ENCODE results near the gene AMN1. TPM values are rescaled to one million over a fixed set of nuclear protein-coding genes. Genes with fewer than 3 reads are reported as not detected.
A peak's percentile ranks its signal among the peaks of the same experiment; 100 is the strongest.

AMN1 gene
- 5.9 TPM for polyA plus RNA-seq (2013, experiment 1 of 2)
- 6.3 TPM for polyA plus RNA-seq (2013, experiment 2 of 2)

DNA sequence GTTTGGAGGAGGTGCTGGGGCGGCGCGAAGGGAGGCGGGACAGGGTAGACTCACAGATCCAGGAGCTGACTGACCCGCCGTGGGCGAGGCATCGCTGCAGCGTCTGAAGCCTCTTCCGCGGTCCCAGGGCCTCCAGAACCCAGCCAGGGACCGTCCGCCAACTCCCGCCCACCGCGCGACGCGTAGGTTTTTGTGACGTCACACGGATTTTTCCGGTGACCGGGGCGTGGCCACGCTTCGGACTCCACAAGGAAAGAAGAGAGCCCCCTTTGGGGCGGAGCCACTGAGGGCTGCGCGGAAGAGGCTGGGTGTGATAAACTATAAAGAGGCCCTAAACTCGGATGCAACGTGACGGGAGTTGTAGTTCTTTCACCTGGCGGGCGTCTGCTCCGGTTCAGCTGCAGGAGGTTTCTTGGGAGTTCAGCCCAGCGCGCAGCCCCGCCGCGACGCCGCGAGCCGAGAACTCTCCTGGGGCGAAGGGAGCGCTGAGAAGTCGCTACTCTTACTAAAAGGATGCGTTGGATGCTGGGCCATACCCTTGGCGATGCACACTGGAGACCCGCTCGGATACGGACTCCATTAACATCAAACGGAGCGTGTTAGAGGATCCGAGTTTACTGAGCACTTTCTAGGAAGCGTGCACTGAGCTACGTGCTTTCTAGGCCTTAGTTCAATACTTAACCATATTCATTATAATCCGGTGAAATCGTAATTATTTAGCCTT is at the start of gene AMN1:
AMN1 (minus strand) TSS at position 105 of the 724 bp plus-strand sequence; CDS start at position 92, 13 bp downstream.
- peak within 1 kb of the TSS; percentile 75 to 88 for H3K4ac ChIP-seq (ENCODE audit: low read depth in 1 of 2, low read length in 2 of 2)
- H3K14ac ChIP-seq (ENCODE audit: low read length in 2 of 2) = peak within 1 kb of the TSS in 1 of 2 experiments; percentile 59
- peak within 1 kb of the TSS; percentile 79 for H4K91ac ChIP-seq (ENCODE audit: low read length)
- H3K27me3 ChIP-seq (ENCODE audit: control insufficient read depth in 1 of 2, insufficient read depth in 1 of 2, low read length in 2 of 2) = no peaks in the 10 kb centered on the region
- H2BK120ac ChIP-seq (ENCODE audit: low read depth, low read length) = peak within 1 kb of the TSS; percentile 79
- H2AFZ ChIP-seq (ENCODE audit: low read depth, low read length) = peak within 1 kb of the TSS; percentile 36
- peak within 1 kb of the TSS; percentile 74 for H3K4me2 ChIP-seq (ENCODE audit: low read length, poor library complexity, severe bottlenecking)
- H3K23ac ChIP-seq (ENCODE audit: low read length in 2 of 2) = peak within 1 kb of the TSS in 1 of 2 experiments; percentile 46
- peak within 1 kb of the TSS; percentile 93 for H4K8ac ChIP-seq (ENCODE audit: low read length)
- peak within 1 kb of the TSS; percentile 65 to 98 for H3K4me3 ChIP-seq (ENCODE audit: insufficient read depth in 1 of 2, low read depth in 1 of 2, low read length in 2 of 2)
- peak within 1 kb of the TSS; percentile 81 to 90 for H3K18ac ChIP-seq (ENCODE audit: low read depth in 1 of 2, low read length in 2 of 2)
- DNase-seq = peak; percentile 99
- H2BK15ac ChIP-seq (ENCODE audit: low read depth, poor library complexity, severe bottlenecking) = peak within 1 kb of the TSS; percentile 52
- H3K27ac ChIP-seq (ENCODE audit: low read length, poor library complexity, severe bottlenecking) = peak within 1 kb of the TSS; percentile 80
- no peaks in the 10 kb centered on the region for H3K9me3 ChIP-seq (ENCODE audit: control insufficient read depth, low read length)
- H3K79me1 ChIP-seq (replicated peaks; ENCODE audit: low read length, poor library complexity, severe bottlenecking) = peaks cover 7% of the 10 kb centered on the region
- H2AK5ac ChIP-seq (ENCODE audit: low read length, severe bottlenecking) = peak within 1 kb of the TSS; percentile 90
- no peaks in the 10 kb centered on the region for H3K36me3 ChIP-seq (ENCODE audit: control insufficient read depth in 1 of 2, insufficient read depth in 2 of 2, low read depth in 1 of 2, low read length in 2 of 2)
- H2BK12ac ChIP-seq (ENCODE audit: low read length in 2 of 2) = peak within 1 kb of the TSS; percentile 89 to 95
- peak within 1 kb of the TSS; percentile 95 for H3K9ac ChIP-seq (ENCODE audit: low read length)
- peaks cover 9% of the 10 kb centered on the region for H3K4me1 ChIP-seq (ENCODE audit: control insufficient read depth, insufficient read depth, low read depth, low read length)
- 6% methylated on average over 55 of the region's 59 CpGs for WGBS
- no peak within 1 kb of the TSS for H2BK5ac ChIP-seq (ENCODE audit: low read depth, low read length, poor library complexity, severe bottlenecking)

- H3K36me3 ChIP-seq (ENCODE audit: control insufficient read depth in 1 of 2, insufficient read depth in 2 of 2, low read depth in 1 of 2, low read length in 2 of 2) = no peaks in the 10 kb centered on the region
- 85% methylated on average over 2 of the region's 2 CpGs for WGBS
- no peak overlapping the region for H4K8ac ChIP-seq (ENCODE audit: low read length)
- H3K9ac ChIP-seq (ENCODE audit: low read length) = no peak overlapping the region
- H3K9me3 ChIP-seq (ENCODE audit: control insufficient read depth, low read length) = no peaks in the 10 kb centered on the region
- H2BK120ac ChIP-seq (ENCODE audit: low read depth, low read length) = no peak overlapping the region
- H3K4me2 ChIP-seq (ENCODE audit: low read length, poor library complexity, severe bottlenecking) = no peak overlapping the region
- H3K4ac ChIP-seq (ENCODE audit: low read depth in 1 of 2, low read length in 2 of 2) = peak overlapping the region in 1 of 2 experiments; percentile 1
- no peaks in the 10 kb centered on the region for H3K27me3 ChIP-seq (ENCODE audit: control insufficient read depth in 1 of 2, insufficient read depth in 1 of 2, low read length in 2 of 2)
- H3K79me1 ChIP-seq (replicated peaks; ENCODE audit: low read length, poor library complexity, severe bottlenecking) = no peaks in the 10 kb centered on the region
- no peak overlapping the region for H2BK5ac ChIP-seq (ENCODE audit: low read depth, low read length, poor library complexity, severe bottlenecking)
- peak overlapping the region; percentile 21 to 57 for H3K18ac ChIP-seq (ENCODE audit: low read depth in 1 of 2, low read length in 2 of 2)
- peaks cover 2% of the 10 kb centered on the region for H3K4me1 ChIP-seq (ENCODE audit: control insufficient read depth, insufficient read depth, low read depth, low read length)
- H2BK15ac ChIP-seq (ENCODE audit: low read depth, poor library complexity, severe bottlenecking) = no peak overlapping the region
- DNase-seq = no peak
- no peak overlapping the region for H2AK5ac ChIP-seq (ENCODE audit: low read length, severe bottlenecking)
- H2BK12ac ChIP-seq (ENCODE audit: low read length in 2 of 2) = peak overlapping the region; percentile 17 to 95
- no peak overlapping the region for H3K4me3 ChIP-seq (ENCODE audit: insufficient read depth in 1 of 2, low read depth in 1 of 2, low read length in 2 of 2)
- peak overlapping the region in 1 of 2 experiments; percentile 93 for H3K14ac ChIP-seq (ENCODE audit: low read length in 2 of 2)
- no peak overlapping the region for H2AFZ ChIP-seq (ENCODE audit: low read depth, low read length)
- peak overlapping the region; percentile 11 for H4K91ac ChIP-seq (ENCODE audit: low read length)
- no peak overlapping the region for H3K27ac ChIP-seq (ENCODE audit: low read length, poor library complexity, severe bottlenecking)
- H3K23ac ChIP-seq (ENCODE audit: low read length in 2 of 2) = no peak overlapping the region
Observed at GRCh38 chr12:31773867-31774266, 45.0 kb upstream of the AMN1 start.

DNA sequence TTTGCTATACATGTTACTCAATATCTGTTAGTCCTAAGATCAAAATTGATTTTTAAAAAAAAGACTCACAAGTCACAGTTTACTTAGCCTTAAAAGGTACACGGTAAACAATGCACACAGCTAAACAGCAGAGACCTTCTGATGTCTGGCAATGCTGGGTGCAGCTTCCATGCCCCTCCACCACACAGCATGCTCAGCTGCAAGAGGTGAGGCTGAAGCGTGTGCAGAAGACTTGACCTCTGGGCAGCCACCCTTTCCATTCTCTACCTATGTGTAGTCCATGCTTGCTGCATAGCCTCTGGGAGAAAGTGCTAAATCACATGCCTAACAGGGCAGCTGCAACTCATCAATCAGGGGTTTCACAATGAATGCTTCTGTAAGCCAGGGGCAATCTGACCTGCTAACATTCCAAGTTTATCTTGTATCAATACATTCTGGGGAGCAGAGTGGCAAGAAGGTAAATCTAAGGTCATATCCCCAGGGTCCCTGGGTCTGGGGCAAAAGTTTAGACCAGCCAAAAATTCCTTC is 44.5 kb upstream of the AMN1 start:
- Histone ChIP-seq H2BK5ac (ENCODE audit: low read depth, low read length, poor library complexity, severe bottlenecking) (no peak overlapping the region), H3K14ac (ENCODE audit: low read length in 2 of 2) (no peak overlapping the region), H3K4me3 (ENCODE audit: insufficient read depth in 1 of 2, low read depth in 1 of 2, low read length in 2 of 2) (no peak overlapping the region), H3K27ac (ENCODE audit: low read length, poor library complexity, severe bottlenecking) (no peak overlapping the region), H3K36me3 (ENCODE audit: control insufficient read depth in 1 of 2, insufficient read depth in 2 of 2, low read depth in 1 of 2, low read length in 2 of 2) (no peaks in the 10 kb centered on the region), H3K9ac (ENCODE audit: low read length) (no peak overlapping the region), H3K9me3 (ENCODE audit: control insufficient read depth, low read length) (no peaks in the 10 kb centered on the region), H2AK5ac (ENCODE audit: low read length, severe bottlenecking) (no peak overlapping the region), H3K4me1 (ENCODE audit: control insufficient read depth, insufficient read depth, low read depth, low read length) (peaks cover 2% of the 10 kb centered on the region), H4K91ac (ENCODE audit: low read length) (no peak overlapping the region), H3K4me2 (ENCODE audit: low read length, poor library complexity, severe bottlenecking) (no peak overlapping the region), H3K18ac (ENCODE audit: low read depth in 1 of 2, low read length in 2 of 2) (peak overlapping the region in 1 of 2 experiments; percentile 76), H4K8ac (ENCODE audit: low read length) (no peak overlapping the region), H3K4ac (ENCODE audit: low read depth in 1 of 2, low read length in 2 of 2) (no peak overlapping the region), H3K27me3 (ENCODE audit: control insufficient read depth in 1 of 2, insufficient read depth in 1 of 2, low read length in 2 of 2) (no peaks in the 10 kb centered on the region), H2BK15ac (ENCODE audit: low read depth, poor library complexity, severe bottlenecking) (no peak overlapping the region), H3K23ac (ENCODE audit: low read length in 2 of 2) (no peak overlapping the region), H2AFZ (ENCODE audit: low read depth, low read length) (peak overlapping the region; percentile 5), H2BK12ac (ENCODE audit: low read length in 2 of 2) (no peak overlapping the region), H3K79me1 (replicated peaks; ENCODE audit: low read length, poor library complexity, severe bottlenecking) (no peaks in the 10 kb centered on the region), H2BK120ac (ENCODE audit: low read depth, low read length) (no peak overlapping the region)
- peak; percentile 55 for DNase-seq
- WGBS = 78% methylated on average over 2 of the region's 2 CpGs

- 88% methylated on average over 5 of the region's 5 CpGs for WGBS
- no peaks in the 10 kb centered on the region for H3K36me3 ChIP-seq (ENCODE audit: control insufficient read depth in 1 of 2, insufficient read depth in 2 of 2, low read depth in 1 of 2, low read length in 2 of 2)
- no peak overlapping the region for H4K8ac ChIP-seq (ENCODE audit: low read length)
- no peak overlapping the region for H3K4me2 ChIP-seq (ENCODE audit: low read length, poor library complexity, severe bottlenecking)
- H3K4ac ChIP-seq (ENCODE audit: low read depth in 1 of 2, low read length in 2 of 2) = no peak overlapping the region
- H3K23ac ChIP-seq (ENCODE audit: low read length in 2 of 2) = peak overlapping the region in 1 of 2 experiments; percentile 40
- H2AFZ ChIP-seq (ENCODE audit: low read depth, low read length) = no peak overlapping the region
- no peak overlapping the region for H2BK15ac ChIP-seq (ENCODE audit: low read depth, poor library complexity, severe bottlenecking)
- no peak overlapping the region for H3K4me3 ChIP-seq (ENCODE audit: insufficient read depth in 1 of 2, low read depth in 1 of 2, low read length in 2 of 2)
- H2BK120ac ChIP-seq (ENCODE audit: low read depth, low read length) = no peak overlapping the region
- H4K91ac ChIP-seq (ENCODE audit: low read length) = no peak overlapping the region
- H2AK5ac ChIP-seq (ENCODE audit: low read length, severe bottlenecking) = no peak overlapping the region
- H3K9me3 ChIP-seq (ENCODE audit: control insufficient read depth, low read length) = no peaks in the 10 kb centered on the region
- peak overlapping the region in 1 of 2 experiments; percentile 77 for H2BK12ac ChIP-seq (ENCODE audit: low read length in 2 of 2)
- no peaks in the 10 kb centered on the region for H3K79me1 ChIP-seq (replicated peaks; ENCODE audit: low read length, poor library complexity, severe bottlenecking)
- no peaks in the 10 kb centered on the region for H3K27me3 ChIP-seq (ENCODE audit: control insufficient read depth in 1 of 2, insufficient read depth in 1 of 2, low read length in 2 of 2)
- H3K9ac ChIP-seq (ENCODE audit: low read length) = no peak overlapping the region
- H3K4me1 ChIP-seq (ENCODE audit: control insufficient read depth, insufficient read depth, low read depth, low read length) = peaks cover 2% of the 10 kb centered on the region
- no peak overlapping the region for H2BK5ac ChIP-seq (ENCODE audit: low read depth, low read length, poor library complexity, severe bottlenecking)
- DNase-seq = no peak
- H3K14ac ChIP-seq (ENCODE audit: low read length in 2 of 2) = peak overlapping the region in 1 of 2 experiments; percentile 48
- H3K18ac ChIP-seq (ENCODE audit: low read depth in 1 of 2, low read length in 2 of 2) = peak overlapping the region in 1 of 2 experiments; percentile 72
- no peak overlapping the region for H3K27ac ChIP-seq (ENCODE audit: low read length, poor library complexity, severe bottlenecking)
Observed at GRCh38 chr12:31772685-31773222, 43.9 kb upstream of the AMN1 start.
